GM18951 (cell line): Measurements from ENCODE around the gene RIMBP3B.
"Not testable (repeated sequence)": the region's sequence is repeated elsewhere in the genome, so short reads cannot be mapped to it uniquely, and the experiment has no call there.

ENCODE experiments used
- in situ Hi-C: fragments of 300-500 bp; cut with MboI; formaldehyde crosslinking; loops from one replicate; pipeline ENCODE4 v1.12.0; 2022; ENCODE audit warnings: low sequenced_read_pairs, mixed read lengths, inconsistent platforms; ENCODE audit not compliant: unreplicated experiment

Gene RIMBP3B

GRCh38 chr22:21417227-21417746 is 33.7 kb downstream of the RIMBP3B start, which contains the start of gene HIC2:
Gene HIC2 (plus strand): TSS chr22:21417371. CDS start chr22:21442832, 25,461 bp downstream.
- in situ Hi-C loops = loop anchor here (25.0 kb wide), 1 partner anchor 220 kb away; the partner anchor contains the start of genes CCDC116, SDF2L1 and YDJC

- in situ Hi-C loops = loop anchor here (25.0 kb wide), 1 partner anchor 219 kb away; the partner anchor contains the start of genes CCDC116, SDF2L1 and YDJC
These were observed 34.3 kb downstream of the RIMBP3B start for GRCh38 chr22:21417853-21418252.

- in situ Hi-C loops = loop anchor here (25.0 kb wide), 1 partner anchor 218 kb away; the partner anchor contains the start of genes CCDC116, SDF2L1 and YDJC
These were observed 35.6 kb downstream of the RIMBP3B start for GRCh38 chr22:21418974-21419638.

- in situ Hi-C loops = loop anchor here (25.0 kb wide), 1 partner anchor 217 kb away; the partner anchor contains the start of genes CCDC116, SDF2L1 and YDJC
These were observed 36.7 kb downstream of the RIMBP3B start for GRCh38 chr22:21420180-21420763.

GRCh38 chr22:21424084-21424709 is 40.6 kb downstream of the RIMBP3B start:
- in situ Hi-C loops = loop anchor here (25.0 kb wide), 1 partner anchor 213 kb away; the partner anchor contains the start of genes CCDC116, SDF2L1 and YDJC

- in situ Hi-C loops = not testable (repeated sequence)
These were observed 51.1 kb downstream of the RIMBP3B start for GRCh38 chr22:21434378-21435233.

- in situ Hi-C loops = not testable (repeated sequence)
These were observed 52.7 kb downstream of the RIMBP3B start for GRCh38 chr22:21435998-21436810.

GRCh38 chr22:21438013-21438412 is 54.5 kb downstream of the RIMBP3B start:
- in situ Hi-C loops = not testable (repeated sequence)
